Measurements from ENCODE around the gene OBSCN.

OBSCN gene

GRCh38 chr1:228279722-228280105 lies 71.9 kb downstream of the OBSCN start:
- no peak for DNase-seq

GRCh38 chr1:228280106-228280901 lies 72.5 kb downstream of the OBSCN start:
- no peak for DNase-seq

GRCh38 chr1:228280961-228281591 lies 73.2 kb downstream of the OBSCN start:
- DNase-seq: no peak

GRCh38 chr1:228281631-228282328 lies 73.9 kb downstream of the OBSCN start:
- DNase-seq: no peak

GRCh38 chr1:228282329-228283042 lies 74.6 kb downstream of the OBSCN start:
- no peak for DNase-seq

- no peak for DNase-seq
Observed at GRCh38 chr1:228283043-228283371, 75.2 kb downstream of the OBSCN start.

- DNase-seq: no peak
Observed at GRCh38 chr1:228283476-228284147, 75.8 kb downstream of the OBSCN start.

GRCh38 chr1:228284148-228284495 lies 76.3 kb downstream of the OBSCN start:
- no peak for DNase-seq

GRCh38 chr1:228284521-228284920 lies 76.7 kb downstream of the OBSCN start:
- DNase-seq: no peak

GRCh38 chr1:228285661-228286504 lies 78.0 kb downstream of the OBSCN start:
- no peak for DNase-seq

GRCh38 chr1:228286505-228287417 lies 78.9 kb downstream of the OBSCN start:
- no peak for DNase-seq

GRCh38 chr1:228287541-228288425 lies 79.9 kb downstream of the OBSCN start:
- DNase-seq: no peak

GRCh38 chr1:228288536-228289238 lies 80.8 kb downstream of the OBSCN start:
- DNase-seq: no peak

GRCh38 chr1:228289239-228289849 lies 81.5 kb downstream of the OBSCN start:
- no peak for DNase-seq

- DNase-seq: no peak
Observed at GRCh38 chr1:228289996-228290881, 82.4 kb downstream of the OBSCN start.

GRCh38 chr1:228291906-228292608 lies 84.2 kb downstream of the OBSCN start:
- no peak for DNase-seq

- no peak for DNase-seq
Observed at GRCh38 chr1:228292609-228292911, 84.7 kb downstream of the OBSCN start.
